GM20000 (cell line): Measurements from ENCODE around the gene EVL.
"Not testable (repeated sequence)": the region's sequence is repeated elsewhere in the genome, so short reads cannot be mapped to it uniquely, and the experiment has no call there.

Source experiments
- DNase-seq: peaks from one replicate; pipeline ENCODE4 v3.0.0; 2012; ENCODE audit warnings: low spot score
- CTCF ChIP-seq: IDR thresholded peaks from 2 replicates; pipeline ENCODE4 v1.5.1; 2012; ENCODE audit warnings: mild to moderate bottlenecking, control low read depth; ENCODE audit errors: extremely low read depth, missing control alignments

Gene EVL

GRCh38 chr14:100170880-100171279 is 105.7 kb downstream of the EVL start:
- no peak for TF ChIP-seq CTCF

GRCh38 chr14:100172811-100173210 is 107.6 kb downstream of the EVL start:
- no peak for TF ChIP-seq CTCF
- DNase-seq, result no peak

More at GRCh38 chr14:100170880-100171279, 105.7 kb downstream of the EVL start:
- DNase-seq, result no peak

- no peak for DNase-seq
- TF ChIP-seq CTCF, result no peak
Measured at GRCh38 chr14:100173353-100173752, 108.1 kb downstream of the EVL start.

- DNase-seq, result no peak
- no peak for TF ChIP-seq CTCF
Measured at GRCh38 chr14:100176811-100177327, 111.6 kb downstream of the EVL start.

- no peak for TF ChIP-seq CTCF
- DNase-seq, result no peak
Measured at GRCh38 chr14:100178691-100179090, 113.5 kb downstream of the EVL start.

GRCh38 chr14:100180671-100181070 is 115.4 kb downstream of the EVL start:
- DNase-seq, result not testable (repeated sequence)

GRCh38 chr14:100181876-100182551 is 116.8 kb downstream of the EVL start:
- DNase-seq, result not testable (repeated sequence)

- DNase-seq, result no peak
- TF ChIP-seq CTCF, result no peak
Measured at GRCh38 chr14:100187247-100187833, 122.1 kb downstream of the EVL start.
